Renal cortical epithelial cell (primary cell): Measurements from ENCODE around the gene AGAP3. TPM values are rescaled to one million over a fixed set of nuclear protein-coding genes. Genes with fewer than 3 reads are reported as not detected.

Experiments used
- DNase-seq: peaks from one replicate; pipeline ENCODE4 v3.0.0-alpha.2; 2011; ENCODE audit warnings: low read depth
- total RNA-seq: library from RNA; depleted of rRNA; stranded (reverse); fragments of >200 nt; gene quantifications from 2 replicates; pipeline ENCODE4 v1.2.3, GENCODE V29; 2014

Gene AGAP3
- total RNA-seq, 1 donor from 2014 or later: 41.2 TPM

DNA sequence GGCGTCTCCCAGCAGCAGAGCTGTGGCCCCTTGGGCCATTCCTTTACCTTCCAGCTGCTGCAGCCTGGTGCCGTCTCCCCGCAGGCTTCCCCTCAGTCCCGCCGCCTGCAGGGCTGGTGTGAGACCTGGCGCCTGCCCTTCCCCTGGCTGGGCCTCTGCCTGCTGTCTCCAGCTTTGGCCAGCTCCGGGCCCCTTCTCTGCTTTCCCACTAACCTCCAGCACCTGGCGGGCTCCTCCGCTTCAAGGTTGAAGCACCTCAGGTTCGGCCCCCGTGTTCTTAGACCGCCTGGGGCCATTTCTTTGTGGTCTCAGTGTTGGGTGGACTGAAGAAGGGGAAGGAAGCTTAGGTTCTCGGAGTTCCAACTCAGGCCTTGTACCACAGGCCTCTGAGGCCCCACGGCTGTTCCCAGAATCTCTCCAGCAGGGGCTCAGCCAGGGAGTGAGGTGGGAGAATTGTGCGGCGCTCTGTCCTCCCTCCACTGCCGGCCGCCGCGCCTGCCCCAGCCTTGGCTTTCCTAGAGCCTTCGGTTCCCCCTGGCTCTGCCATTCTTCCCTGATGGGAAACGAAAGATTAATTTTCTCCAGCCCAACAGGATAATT is 50.9 kb downstream of the AGAP3 start:
- DNase-seq: no peak

DNA sequence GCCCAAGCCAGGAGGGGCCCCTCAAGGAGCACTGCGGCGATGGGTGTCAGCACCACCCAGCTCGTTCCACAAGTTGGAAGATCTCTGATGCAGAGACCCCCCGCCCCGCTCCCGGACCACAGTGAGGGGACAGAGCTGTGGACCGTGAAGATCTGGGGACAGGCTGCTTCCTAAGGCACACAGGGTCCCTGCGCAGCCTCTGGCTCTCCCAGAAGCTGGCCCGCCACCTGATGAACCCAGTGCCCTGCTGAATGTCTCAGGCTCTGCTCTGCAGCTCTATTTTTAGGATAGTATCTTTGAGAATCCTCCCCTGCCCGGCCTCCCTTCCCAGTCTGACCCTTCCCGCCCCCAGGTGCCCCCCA is 51.5 kb downstream of the AGAP3 start:
- no peak for DNase-seq

DNA sequence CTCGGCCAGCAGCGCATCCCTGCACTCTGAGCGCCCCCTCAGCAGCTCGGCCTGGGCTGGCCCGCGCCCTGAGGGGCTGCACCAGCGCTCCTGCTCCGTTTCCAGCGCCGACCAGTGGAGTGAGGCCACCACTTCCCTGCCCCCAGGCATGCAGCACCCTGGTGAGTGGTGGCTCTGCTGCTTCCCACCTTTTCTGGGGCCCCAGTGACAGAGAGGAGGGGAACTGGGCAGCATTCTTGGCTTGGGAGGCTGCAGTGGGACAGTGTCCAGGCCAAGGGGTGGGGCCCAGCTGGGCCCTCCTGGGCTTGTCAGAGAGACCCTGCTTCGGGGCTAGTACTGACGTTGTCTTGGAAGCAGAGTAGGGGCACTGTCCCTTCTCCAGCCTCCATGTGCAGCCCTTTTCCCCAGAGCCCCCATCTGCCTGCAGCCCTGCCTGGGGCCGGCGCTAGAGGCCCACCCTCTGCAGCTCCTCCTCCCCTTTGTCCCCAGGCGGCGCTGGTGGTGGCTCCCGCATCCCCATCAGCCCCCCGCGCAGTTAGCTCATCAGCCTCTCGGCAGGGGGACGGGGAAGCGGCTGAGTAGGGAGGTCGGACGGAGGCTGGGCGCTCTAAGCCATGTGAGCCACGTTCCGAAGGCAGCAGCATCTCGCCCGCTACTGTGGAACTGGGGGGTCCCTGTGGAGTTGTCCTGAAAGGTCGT is 52.0 kb downstream of the AGAP3 start:
- no peak for DNase-seq

DNA sequence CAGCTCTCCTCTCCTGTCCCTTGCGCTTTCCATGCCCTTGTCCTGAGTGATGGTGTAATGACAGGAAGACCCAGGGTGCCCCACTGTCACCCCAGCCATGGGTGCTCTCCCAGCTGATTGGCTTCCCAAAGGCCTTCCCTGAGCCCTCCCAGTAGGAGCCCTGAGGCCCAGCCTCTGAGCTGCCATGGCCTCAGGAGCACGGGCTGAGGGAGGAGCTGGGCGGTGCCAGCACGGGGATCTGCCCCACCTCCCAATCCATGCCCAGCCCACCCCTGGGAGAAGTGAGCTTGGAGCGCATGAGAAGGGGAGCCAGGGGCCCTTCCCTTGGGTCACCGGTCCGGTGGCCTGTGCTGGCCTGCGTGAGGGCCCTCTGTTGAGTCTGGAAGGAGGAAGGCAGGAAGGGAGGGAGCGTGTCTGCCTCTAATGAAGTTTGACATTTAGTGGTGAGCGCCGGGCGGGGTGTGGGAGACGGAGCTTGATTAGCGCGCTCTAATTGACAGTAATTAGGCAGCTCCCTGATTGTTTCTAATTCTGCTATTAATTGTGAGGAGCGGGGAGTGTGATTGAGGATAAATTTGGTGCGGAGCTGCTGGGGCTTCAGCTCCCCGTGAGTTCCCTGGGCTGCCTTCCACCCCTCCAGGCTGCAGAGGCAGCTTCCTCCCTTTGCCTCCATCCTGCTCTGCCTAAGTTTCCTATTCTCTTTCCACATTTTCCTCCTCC is 53.0 kb downstream of the AGAP3 start:
- no peak for DNase-seq

DNA sequence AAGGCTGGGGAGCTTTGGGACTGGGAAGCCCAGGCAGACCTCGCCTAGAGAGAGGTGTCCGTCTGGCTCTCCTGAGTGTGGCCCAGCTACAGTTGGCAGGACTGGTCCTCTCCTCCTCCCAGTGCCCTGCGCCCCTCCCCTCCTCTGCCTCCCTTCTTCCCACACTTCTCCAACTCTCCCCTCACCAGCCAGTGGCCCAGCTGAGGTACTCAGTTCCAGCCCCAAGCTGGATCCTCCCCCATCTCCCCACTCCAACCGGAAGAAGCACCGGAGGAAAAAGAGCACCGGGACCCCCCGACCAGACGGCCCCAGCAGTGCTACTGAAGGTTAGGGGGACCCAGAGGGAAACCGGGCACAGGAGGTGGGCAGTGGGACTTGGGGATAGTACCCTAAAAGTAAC is 53.5 kb downstream of the AGAP3 start:
- no peak for DNase-seq

DNA sequence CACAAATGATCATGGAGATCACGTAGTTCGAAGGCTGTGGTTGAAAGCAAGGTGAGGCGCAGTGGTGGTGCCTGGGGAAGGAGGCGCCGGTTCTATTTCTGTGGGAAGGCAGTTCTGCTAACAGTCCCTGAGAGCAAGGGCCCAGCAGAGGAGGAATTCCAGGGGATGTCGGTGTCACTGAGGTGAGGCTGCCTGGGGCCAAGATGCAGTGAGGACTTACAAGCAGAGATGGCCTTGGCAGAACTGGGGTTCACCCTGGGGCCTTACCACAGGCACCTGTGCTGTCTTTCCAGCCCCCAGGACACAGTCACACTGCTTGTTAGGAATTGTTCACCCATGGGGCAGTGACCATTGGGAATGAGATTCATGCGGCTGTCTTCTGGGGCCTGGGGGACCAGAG is 54.6 kb downstream of the AGAP3 start:
- DNase-seq: no peak

DNA sequence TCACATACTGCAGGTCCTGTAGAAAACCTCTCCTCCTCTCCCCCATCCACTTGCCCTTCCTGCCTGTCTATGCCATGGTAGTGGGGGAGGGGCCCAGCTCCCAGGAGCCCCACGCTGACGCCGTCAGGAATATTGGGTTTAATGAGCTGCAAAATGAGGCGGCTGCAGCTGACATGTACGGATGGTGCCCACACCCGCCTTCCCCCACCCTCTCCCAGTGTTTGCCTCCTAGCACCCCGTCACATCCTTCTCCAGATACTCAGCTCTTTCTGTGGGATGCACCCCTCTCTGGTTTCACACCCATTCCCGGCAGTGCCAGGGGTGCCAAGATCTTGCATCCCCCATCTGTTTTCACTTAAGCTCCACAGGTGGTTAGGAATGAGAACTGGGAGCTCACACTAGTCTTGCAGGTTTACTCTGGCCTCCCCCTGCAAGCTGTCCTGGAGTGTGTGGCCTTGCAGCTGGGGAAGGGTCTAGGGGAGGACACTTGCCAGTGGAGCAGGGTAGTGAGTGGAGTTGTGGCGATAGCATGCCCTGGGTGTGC is 55.1 kb downstream of the AGAP3 start:
- DNase-seq: no peak

DNA sequence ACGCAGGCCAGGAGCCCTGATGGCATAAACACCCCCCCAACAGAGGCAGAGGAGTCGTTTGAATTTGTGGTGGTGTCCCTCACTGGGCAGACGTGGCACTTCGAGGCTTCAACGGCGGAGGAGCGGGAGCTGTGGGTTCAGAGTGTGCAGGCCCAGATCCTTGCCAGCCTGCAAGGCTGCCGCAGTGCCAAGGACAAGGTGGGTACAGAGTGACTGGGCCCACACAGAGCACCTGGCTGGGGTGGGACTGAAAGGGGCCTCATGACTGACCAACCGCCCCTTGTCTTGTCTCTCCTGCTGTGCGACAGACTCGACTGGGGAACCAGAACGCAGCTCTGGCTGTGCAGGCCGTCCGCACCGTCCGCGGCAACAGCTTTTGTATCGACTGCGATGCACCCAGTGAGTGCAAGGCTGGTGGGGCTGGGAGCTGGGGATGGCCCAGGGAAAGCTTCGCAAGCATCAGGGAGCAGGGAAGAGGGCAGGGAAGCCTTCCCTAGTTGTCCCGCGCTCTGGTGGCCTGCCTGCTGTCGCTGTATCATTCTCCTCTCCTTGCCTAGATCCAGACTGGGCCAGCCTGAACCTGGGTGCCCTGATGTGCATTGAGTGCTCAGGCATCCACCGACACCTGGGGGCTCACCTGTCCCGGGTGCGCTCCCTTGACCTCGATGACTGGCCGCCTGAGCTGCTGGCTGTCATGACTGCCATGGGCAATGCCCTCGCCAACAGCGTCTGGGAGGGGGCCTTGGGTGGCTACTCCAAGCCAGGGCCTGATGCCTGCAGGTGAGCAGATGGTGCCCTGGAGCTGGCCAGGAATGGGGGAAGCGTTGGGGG is 55.8 kb downstream of the AGAP3 start:
- no peak for DNase-seq

DNA sequence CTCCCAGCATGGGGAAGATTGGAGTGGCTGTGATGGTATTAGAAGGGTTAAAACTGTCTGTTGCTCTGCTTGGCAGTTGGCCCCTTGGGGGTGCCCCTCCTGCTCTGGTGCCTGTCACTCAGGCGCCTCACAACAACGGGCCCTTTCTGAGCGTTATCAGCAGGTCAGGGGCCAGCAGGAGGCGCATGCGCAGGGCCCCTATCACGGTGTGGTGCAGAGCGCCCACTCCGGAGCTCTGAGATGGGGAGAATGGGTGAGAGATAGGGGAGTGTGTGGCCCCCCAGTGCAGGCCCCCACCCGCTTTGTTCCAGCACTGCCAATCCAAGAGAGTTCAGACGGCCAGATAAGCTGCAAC is 56.4 kb downstream of the AGAP3 start:
- DNase-seq: no peak

DNA sequence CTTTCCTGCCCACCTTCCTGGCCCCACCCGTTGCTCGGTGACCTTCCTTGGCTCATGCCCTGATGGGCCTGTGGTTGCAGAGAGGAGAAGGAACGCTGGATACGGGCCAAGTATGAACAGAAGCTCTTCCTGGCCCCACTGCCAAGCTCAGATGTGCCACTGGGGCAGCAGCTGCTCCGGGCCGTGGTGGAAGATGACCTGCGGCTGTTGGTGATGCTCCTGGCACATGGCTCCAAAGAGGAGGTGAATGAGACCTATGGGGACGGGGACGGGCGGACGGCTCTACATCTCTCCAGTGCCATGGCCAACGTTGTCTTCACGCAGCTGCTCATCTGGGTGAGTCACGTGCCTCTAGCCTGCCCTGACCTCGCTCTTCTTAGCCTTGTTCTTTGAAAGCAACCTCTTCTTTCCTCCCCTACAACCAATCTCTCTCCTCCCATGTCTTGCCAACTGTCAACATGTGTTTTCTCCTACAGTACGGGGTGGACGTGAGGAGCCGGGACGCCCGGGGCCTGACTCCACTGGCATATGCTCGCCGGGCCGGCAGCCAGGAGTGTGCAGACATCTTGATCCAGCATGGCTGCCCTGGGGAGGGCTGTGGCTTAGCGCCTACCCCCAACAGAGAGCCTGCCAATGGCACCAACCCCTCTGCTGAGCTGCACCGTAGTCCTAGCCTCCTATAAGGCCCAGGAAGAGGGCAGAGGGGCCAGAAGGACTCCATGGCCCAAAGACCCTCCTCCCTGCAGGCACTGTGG is 57.2 kb downstream of the AGAP3 start:
- DNase-seq: no peak

DNA sequence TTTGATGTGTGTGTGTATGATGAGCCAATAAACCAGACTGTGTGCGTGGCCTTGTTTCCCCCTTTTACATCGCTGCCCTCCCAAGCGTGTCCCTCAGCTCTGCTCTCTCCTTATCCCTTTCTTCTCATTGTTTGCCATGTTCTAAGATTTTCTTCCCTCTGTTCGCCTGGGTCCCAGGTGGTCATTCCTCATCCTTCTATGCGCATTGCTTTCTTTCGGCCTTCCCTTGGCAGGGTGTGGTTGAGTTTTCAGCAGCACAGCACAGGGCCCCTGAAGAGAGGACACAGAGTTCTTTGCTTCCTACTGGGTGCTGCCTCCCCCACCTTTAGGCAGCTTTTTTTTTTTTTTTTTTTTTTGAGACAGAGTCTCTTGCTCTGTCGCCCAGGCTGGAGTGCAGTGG is 58.1 kb downstream of the AGAP3 start:
- no peak for DNase-seq

DNA sequence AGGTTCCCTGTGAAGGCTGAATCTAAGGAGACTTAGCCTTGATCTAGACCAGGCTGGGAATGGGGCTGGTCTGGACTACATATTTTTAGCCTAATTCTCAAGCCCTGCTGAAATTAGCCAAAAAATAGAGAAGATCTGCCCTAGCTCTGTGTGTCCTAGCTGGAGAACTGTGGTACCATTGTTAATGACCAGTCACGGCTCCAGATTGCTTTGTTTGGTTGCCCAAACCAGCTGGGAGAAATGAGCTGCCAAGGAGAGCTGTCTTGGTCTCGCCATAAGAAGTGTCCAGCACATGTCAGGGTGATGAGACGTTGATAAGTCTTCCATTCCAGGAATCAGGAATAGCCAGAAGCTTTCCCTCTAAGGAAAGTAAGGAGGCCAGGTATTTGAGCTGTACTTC is 60.5 kb downstream of the AGAP3 start:
- DNase-seq: no peak

DNA sequence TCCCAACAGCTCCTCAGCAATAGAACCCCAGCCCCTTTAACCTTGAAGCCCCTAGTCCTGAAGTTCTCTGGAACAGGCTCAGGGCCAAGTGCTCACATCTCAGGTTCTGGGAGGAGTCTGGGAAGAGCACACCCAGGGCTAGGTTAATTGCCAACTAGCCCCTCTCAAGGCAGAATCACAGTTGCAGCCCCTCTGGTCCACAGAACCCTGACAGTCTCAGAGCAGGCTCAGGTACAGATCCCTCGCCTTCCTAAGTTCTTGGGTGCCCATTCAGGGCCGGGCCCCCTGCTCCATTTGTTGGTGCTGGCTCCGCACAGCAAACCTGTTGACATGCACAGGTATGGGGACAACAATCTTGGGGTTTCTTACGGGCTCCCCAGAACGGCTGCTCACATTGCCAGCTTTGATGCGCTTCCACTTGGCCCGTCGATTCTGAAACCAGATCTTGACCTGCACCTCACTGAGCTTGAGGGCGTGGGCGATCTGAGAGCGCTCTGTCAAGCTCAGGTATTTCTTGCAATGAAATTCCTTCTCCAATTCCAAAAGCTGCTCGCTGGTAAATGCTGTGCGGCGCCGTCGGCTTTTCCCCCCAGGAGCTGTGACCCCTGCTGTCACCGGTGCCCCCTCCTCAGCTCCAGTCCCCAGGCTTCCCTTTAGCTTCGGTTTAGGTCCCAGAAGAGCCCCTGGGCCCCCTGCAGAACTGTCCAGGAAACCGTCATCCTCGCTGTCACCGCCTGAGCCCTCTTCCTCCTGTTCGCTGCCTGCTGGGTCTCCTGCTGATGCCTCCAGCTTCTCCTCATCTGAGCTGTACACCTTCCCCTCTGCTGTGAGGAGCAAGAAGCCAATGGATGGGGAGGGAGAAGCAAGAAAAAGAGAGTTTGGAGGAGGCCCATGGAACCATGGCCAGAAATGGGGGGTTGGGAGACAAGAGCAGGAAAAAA is 62.3 kb downstream of the AGAP3 start:
- DNase-seq: no peak

DNA sequence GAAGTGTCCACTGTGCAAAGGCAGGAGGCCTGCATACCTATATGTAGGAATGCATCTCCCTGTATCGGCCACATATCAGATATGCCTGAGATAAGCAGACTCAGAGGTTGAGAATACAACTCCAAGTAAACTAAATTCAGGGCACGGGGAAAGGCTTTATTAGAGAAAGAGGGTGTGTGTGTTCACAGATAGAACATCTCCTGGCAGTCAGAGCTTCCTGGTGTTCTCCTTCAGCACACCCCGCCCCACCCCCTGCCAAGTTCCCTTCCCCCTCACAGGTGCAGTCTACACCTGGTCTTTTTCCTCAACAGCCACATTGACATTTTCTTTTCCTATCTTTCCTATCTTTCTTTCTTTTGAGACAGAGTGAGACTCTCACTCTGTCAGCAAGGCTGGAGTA is 64.1 kb downstream of the AGAP3 start:
- no peak for DNase-seq

DNA sequence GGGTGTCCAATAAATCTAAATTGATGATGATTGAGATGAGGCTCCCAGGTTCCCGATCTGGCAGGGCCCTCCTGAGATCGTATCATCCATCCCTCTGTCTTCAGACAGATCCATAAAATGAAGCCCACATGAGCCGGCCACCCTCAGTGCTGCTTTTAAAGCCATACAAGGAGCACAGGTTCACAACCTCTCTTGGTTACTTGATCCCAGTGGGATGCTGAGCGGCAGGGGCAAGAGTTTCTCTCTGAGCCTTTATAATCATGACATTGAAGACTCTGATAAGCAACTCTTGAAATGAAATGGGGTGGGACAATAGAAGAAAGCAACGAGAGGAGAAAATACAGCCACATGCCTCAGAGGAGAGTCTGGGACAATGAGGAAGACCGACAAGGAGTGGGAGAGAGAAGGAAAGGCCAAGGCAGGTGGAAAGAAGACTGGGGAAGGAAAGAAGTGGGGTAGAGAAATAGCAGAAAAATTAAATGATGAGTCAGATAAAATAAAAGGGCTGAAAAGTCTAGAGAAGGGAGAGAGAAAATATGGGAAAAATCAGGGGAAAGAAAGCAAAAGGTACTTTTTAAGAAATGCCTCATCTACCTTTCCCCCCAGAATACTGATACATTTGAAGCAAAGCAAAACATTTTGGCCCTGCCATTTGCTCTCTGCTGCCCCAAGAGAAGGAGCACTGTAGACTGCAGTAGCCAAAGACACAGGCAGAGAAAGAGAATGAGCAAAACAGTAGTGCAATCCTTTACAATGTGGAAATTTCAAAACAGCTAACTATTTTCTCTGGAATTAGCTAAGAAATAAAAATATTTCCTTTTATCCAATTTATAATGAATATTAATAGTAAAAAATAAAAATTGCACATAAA is 66.6 kb downstream of the AGAP3 start:
- DNase-seq: no peak

DNA sequence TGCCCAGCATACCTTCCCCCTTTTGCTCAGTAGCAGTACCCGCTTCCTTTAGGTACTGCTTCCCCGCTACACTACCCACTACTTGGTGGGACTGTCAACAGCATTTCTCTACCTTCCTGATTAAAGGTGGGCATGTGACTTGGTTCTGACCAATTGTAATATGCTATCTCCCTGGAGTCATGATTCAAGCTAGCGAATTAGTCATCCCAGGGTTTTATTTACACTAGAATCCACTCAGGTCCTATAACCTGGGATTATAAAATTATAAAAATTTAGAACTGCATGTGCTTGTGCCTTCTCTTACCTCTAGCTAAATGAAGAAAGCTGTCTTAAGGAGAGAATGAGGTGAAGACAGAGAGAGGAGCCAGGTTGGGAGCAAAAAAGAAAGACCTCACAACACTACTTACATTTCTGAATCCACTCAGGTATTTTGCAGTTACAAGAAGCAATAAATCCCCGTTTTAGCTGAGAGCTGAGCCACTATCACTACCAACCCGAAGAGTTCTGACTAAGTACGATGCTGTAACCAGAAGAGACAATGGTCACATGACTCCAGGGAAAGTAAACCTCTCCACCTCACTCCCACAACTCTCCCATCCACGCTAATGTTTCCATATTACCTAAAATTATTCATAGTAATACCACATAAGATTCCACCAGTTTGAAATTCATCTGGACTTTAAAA is 71.5 kb downstream of the AGAP3 start:
- DNase-seq: peak; percentile 38

DNA sequence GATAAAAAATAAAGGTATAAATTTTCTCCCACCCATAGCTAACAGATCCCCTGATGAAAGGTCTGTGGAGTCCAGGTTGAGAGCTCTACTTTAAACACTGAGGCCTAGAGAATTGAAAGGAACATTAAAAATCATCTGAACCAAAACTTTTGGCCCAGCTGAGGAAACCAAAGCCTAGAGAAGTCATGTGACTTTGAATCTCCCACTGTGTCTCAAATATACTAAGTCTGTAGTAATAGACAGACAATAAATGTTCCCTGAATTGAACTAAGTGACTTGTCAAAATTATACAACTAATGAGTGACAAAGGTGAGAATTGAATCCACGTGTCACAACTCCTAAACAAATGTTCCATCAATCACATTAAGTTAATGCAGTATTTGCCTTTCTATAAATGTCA is 75.5 kb downstream of the AGAP3 start:
- DNase-seq: no peak

DNA sequence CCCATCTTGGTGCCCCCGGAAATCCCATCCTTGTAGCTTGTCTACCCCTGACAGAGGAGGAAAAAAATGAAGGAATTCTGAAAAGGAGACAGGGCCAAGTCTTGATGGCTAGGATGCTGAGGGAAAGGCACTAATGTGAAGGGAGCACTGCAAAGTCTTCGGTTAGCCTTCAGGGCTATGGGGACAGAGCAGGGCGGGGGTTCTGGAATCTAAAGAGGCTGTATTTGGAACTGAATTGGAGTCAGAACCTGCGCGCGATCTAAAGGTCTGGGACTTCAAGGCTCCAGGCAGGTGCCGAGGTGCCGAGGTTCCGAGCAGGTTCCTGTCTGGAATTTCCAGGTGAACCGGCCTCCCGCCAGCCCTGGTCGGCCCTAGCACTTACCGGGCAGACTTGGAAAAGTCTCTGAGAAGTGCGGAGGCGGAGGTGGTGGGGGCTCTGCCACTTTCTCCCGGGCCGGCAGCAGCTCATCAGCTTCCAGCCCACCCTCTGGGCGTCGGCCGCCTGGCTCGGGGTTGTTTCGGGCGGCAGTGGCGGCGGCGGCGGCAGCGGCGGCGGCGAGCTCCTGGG is 80.4 kb downstream of the AGAP3 start:
- no peak for DNase-seq
